NK-92 (cell line): Measurements from ENCODE around the gene MACO1.
"Not testable (repeated sequence)": the region's sequence is repeated elsewhere in the genome, so short reads cannot be mapped to it uniquely, and the experiment has no call there.

Source experiments
- DNase-seq: peaks from one replicate; lab custom pipeline; 2025; ENCODE audit not compliant: unreplicated experiment; lab: John Stamatoyannopoulos, UW

The MACO1 gene

DNA sequence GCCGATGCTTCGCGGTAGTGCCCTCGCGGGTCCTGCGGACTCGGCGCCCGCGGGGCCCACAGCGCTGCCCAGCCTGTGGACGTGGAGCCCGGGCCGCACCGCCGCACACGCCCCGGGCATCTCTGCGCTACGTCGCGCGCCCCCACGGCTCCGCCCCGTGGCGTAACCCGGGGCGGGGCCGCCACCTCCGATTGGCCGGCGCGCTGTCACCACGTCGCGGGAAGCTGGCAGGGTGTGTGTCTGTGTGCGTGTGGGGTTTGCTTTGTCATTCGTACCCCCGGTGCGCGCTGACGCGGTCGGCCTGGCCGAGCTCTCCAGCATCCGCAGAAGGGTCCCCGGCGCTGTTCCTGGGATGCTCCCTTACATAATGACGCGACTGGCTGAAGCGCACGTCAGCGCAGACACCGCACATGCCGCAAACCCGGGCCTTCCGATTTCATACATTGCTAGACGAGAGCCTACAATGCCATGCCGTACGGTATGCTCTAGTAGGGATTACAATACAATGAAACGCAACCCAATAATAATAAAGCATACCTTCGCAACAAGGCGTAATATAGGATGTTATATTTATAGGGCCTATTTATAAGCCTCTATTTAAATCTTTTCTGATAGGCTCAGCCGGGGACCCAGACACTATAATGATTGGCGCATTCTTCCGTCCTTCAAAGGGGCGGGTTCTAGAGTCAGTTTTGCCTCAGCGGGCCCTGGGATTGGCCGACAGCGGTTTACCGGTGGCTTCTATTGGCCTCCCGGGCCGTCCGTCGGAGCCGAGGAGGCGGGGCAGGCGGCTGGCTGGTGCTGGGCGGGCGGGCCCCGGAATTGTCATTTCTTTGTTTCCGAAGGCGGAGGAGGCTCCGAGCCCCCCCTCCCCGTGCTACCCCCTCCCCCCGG, at the start of gene MACO1:
Gene MACO1, plus strand, starts transcription at position 825 of the 894 bp plus-strand sequence. CDS start 202 bp downstream, outside the sequence.
- peak; percentile 74 for DNase-seq

- DNase-seq = not testable (repeated sequence)
Measured at GRCh38 chr1:25382543-25382942, 48.2 kb upstream of the MACO1 start.

DNA sequence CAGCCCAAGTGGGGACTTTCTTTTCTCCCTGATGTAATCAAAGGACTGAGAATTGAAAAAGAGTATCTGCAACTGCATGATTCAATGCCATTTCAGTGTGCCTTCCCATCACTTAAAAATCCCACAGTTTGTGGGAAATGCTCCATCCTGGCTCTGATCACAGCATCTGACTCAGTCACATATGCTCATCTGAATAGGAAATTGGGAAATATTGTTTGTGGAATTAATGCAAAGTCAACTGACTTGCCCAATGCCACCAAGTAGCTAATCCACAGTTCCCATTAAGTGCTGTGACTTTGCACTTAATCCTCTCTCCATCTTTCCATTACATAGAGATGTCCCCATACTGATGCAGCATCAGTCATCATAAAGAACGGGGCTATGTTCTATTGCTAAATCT, 47.6 kb upstream of the MACO1 start:
- DNase-seq = not testable (repeated sequence)

GRCh38 chr1:25383875-25384274, 46.8 kb upstream of the MACO1 start:
- not testable (repeated sequence) for DNase-seq

GRCh38 chr1:25387096-25387495, 43.6 kb upstream of the MACO1 start:
- DNase-seq = not testable (repeated sequence)

DNA sequence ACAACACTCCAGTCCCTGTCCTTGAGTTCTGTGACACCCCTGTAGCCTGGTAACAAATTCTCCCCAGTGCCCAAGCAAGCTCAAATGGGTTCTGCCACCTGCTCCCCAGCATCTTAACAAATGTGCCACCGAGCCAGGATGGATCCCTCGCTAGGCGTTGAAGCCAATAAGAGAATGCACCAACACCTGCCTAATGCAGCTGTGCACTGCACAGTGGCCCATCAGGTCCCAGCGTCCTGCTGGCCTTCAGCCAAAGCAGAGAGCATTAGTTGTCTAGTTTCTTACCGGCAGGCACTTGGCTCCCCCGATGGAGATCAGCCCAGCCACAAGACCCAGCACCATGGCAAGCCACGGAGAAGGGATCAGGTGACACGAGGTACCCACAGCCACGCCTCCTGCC, 42.0 kb upstream of the MACO1 start:
- DNase-seq = not testable (repeated sequence)

DNA sequence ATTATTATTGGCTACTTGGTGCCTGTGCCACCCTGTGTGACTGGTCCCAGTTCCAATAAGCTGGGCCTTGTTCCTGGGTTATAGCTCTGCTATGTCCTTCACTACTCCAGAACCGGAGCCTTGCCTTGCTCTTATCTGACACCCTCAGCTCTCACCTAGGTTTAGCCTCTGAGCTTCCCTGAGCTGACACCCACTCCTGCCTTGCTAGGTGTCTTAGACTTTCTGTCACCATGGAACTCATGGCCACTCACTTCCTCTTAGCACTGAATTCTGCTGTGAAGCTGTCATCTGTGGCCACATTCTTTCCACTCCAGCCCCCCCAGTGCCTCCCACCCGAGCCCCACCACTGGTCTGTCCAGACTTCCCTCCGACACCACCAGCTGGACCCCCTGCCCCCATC, 41.0 kb upstream of the MACO1 start:
- DNase-seq = not testable (repeated sequence)

GRCh38 chr1:25392841-25393240, 37.9 kb upstream of the MACO1 start:
- no peak for DNase-seq

- not testable (repeated sequence) for DNase-seq
Measured at GRCh38 chr1:25397549-25397948, 33.1 kb upstream of the MACO1 start.

DNA sequence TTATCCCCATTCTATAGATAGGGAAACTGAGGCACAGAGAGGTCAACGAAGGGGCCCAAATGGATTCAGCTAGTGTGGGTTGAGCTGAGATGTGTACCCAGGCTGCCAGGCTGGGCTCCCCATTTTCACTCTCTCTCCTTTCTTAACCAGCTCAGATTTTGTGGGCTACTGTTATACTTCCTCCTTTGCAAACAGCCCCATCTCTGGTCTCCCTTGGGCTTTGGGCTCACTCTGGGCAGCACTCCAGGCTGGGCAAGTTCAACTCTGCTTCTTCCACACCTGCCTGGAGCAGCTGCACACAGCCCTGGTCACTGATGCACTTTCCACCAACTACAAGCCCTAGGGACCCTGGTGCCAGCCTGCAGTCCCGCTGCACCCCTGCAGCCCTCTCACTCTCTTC, 32.6 kb upstream of the MACO1 start:
- not testable (repeated sequence) for DNase-seq

DNA sequence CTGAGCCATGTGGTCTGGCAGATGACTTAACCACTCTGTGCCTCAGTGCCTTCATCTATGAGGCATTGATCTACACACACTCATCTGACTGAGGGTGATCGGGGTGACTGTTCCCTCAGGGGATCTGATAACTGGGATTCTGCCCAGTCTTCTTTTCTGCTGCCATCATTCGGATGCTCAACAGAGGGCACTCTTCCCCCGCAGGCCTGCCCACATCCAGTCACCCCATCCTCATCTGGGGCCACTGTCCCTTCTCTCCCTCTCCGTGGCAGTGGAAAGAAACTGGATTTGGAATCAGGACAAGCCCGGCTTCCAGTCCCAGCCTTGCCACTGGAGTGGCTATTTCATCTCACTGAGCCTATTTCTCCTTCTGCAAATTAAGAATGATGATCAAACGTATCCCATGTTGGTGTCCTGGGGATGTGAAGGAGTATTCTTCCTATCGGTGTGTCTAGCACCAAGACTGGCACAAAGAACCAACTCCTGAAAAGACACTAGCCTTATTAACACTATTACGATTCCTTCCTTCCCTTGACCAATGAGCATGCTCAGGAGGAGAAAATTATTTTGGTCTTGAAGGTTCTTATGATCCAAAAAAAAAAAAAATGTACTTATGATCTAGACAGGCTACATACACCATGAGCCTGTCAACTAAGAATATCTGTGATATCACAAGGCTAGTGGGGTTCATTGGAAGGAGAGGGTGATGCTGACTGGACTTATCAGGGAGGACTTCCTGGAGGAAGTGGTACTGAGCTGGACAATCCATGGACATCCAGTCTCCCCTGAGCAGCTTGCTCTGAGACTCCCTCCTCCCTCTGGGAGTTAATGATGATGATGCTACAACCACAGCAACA, 27.5 kb upstream of the MACO1 start:
- not testable (repeated sequence) for DNase-seq

DNA sequence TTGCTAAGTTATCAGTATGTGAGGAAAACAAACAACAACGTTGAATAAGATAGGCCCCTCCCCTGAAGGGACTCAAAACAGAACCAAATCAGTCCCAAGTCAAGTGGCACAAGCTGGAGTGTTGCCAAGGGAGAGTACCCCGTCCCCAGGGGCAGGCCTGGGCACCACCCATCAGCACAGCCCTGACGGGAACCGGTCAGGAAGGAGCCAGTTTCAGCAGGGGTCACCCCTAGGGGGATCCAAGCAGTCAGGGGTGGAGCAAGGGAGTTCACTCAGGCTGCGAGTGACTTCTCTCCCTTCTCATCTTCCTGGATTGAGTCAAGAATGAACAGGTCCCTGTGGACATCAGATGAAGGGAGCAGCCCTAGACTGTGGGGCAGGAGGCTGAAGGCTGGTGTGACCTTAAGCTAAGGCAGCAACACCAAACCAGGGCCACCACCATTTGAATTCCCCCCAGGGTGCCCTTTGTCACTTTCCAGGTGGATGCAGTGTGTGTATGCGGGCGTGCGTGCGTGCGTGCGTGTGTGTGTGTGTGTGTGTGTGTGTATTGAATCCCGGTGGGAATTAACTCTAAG, 24.9 kb upstream of the MACO1 start:
- not testable (repeated sequence) for DNase-seq

- not testable (repeated sequence) for DNase-seq
Measured at GRCh38 chr1:25409641-25410427, 20.9 kb upstream of the MACO1 start.

- DNase-seq = not testable (repeated sequence)
Measured at GRCh38 chr1:25412872-25413623, 17.6 kb upstream of the MACO1 start.

GRCh38 chr1:25414157-25414556, 16.5 kb upstream of the MACO1 start:
- DNase-seq = not testable (repeated sequence)

DNA sequence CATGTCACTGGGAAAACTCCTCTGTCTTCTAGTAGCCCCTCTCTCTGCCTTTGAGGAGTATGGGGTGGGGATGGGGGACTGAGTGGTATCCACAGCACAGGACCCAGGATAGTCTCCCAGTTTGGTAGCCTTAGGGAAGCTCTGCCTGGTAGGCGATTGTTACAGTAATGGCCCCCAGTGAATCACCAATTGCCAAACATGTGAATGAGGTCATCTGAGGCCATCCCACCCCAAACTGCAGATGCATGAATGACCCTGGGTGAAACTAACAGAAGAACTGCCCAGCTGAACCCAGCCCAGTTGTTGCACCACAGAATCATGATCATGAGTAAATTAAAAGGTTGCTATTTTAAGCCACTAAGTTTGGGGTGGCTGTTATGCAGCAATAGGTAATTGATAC, 16.1 kb upstream of the MACO1 start:
- not testable (repeated sequence) for DNase-seq

DNA sequence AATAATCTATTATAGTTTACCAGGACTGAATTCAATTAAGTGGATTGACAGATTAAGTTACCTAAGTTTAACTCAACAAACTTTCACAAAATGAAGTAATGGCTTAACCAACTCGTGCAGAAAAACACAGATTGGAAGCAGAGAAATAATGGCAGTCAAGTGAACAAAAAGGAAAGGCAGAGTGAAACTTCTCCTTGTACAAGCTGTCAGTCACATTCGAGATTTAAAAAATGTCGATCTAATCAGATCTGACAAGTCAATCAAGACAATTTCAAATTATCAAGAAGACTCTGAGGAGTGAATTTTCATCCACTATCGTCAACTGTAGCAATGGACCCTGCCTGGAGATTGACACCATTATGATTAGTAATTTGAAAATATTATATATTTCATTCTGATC, 13.4 kb upstream of the MACO1 start:
- not testable (repeated sequence) for DNase-seq

- DNase-seq = not testable (repeated sequence)
Measured at GRCh38 chr1:25419339-25419738, 11.4 kb upstream of the MACO1 start.

GRCh38 chr1:25420715-25421114, 10.0 kb upstream of the MACO1 start, which contains the start of gene RHCE:
Gene RHCE (minus strand): TSS chr1:25420825. CDS start chr1:25420786, 39 bp downstream.
- not testable (repeated sequence) for DNase-seq

DNA sequence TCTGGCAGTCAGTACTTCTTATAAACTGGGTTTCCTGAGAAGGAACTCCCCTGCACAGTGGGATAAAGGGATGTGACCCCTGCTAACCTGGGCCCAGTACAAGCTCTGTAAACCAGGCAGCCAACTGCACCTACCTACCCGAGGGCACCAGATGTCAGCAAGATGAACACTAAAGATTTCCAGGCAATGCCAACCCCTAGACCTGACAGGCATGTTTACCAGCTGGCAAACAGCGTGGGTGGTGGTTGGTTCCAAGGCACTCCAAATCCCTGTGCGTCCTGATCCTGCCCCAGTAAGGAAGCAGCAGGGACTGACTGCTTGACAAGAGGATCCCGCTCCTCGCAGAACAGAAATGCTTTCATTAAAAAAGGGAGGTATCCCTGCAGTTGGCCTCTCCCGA, 7.5 kb upstream of the MACO1 start:
- not testable (repeated sequence) for DNase-seq
